ENCODE results near the gene FAM20B. TPM values are rescaled to one million over a fixed set of nuclear protein-coding genes. Genes with fewer than 3 reads are reported as not detected.

The FAM20B gene
- total and polyA plus RNA-seq, 2 of the 13 experiments (the other 11 are each of a cell fraction or from before 2014, with no cell fraction given): 13.8 to 26.9 TPM

- no peak overlapping the region for H2AFZ ChIP-seq (ENCODE audit: low read length)
- no peaks in the 10 kb centered on the region for H4K20me1 ChIP-seq (ENCODE audit: insufficient read depth, low read length)
- no peak overlapping the region for H3K4me3 ChIP-seq (replicated peaks in 1 of 3; ENCODE audit: insufficient read depth in 1 of 3, low read depth in 2 of 3, low read length in 3 of 3)
- no peaks in the 10 kb centered on the region for H3K27me3 ChIP-seq (ENCODE audit: control insufficient read depth in 1 of 2, insufficient read depth in 2 of 2, low read length in 2 of 2)
- no peaks in the 10 kb centered on the region for H3K9me3 ChIP-seq (ENCODE audit: low read length)
- intact Hi-C loops (cut with micrococcal nuclease; ENCODE audit: unreplicated experiment): no loop called here
- CTCF ChIA-PET (ENCODE audit: low intra/inter-chr PET ratio, low total read pairs): no interaction called here
- DNase-seq (ENCODE audit: low spot score): no peak
- H3K79me2 ChIP-seq (ENCODE audit: insufficient read depth, low read length): no peaks in the 10 kb centered on the region
- peaks cover 9 to 70% of the 10 kb centered on the region in 2 experiments for H3K36me3 ChIP-seq (replicated peaks in 1 of 2; ENCODE audit: control insufficient read depth in 1 of 2, insufficient read depth in 2 of 2, low read length in 2 of 2)
- BruUV-seq (replicated peaks): no TSS peak
- POLR2A ChIA-PET: no interaction called here
- TF ChIP-seq ZNF678 (CRISPR knock-in tag; IDR thresholded peaks at IDR 0.05) (no peak), FOXO4 (CRISPR knock-in tag; conservative IDR thresholded peaks at IDR 0.05) (no peak), ARHGAP35 (CRISPR knock-in tag; IDR thresholded peaks at IDR 0.05; ENCODE audit: borderline replicate concordance) (no peak), ZBTB37 (CRISPR knock-in tag; IDR thresholded peaks at IDR 0.05) (no peak), ZNF782 (CRISPR knock-in tag; IDR thresholded peaks at IDR 0.05; ENCODE audit: borderline replicate concordance) (no peak), ZFP36 (IDR thresholded peaks at IDR 0.05; ENCODE audit: borderline replicate concordance, low read depth, low read length, partially characterized antibody) (no peak), IKZF4 (CRISPR knock-in tag; IDR thresholded peaks at IDR 0.05; ENCODE audit: borderline replicate concordance, low read depth, not compliant biosample characterization) (no peak), ETS1 (CRISPR knock-in tag; IDR thresholded peaks at IDR 0.05) (no peak)
- TF ChIP-seq, protein P1, sequence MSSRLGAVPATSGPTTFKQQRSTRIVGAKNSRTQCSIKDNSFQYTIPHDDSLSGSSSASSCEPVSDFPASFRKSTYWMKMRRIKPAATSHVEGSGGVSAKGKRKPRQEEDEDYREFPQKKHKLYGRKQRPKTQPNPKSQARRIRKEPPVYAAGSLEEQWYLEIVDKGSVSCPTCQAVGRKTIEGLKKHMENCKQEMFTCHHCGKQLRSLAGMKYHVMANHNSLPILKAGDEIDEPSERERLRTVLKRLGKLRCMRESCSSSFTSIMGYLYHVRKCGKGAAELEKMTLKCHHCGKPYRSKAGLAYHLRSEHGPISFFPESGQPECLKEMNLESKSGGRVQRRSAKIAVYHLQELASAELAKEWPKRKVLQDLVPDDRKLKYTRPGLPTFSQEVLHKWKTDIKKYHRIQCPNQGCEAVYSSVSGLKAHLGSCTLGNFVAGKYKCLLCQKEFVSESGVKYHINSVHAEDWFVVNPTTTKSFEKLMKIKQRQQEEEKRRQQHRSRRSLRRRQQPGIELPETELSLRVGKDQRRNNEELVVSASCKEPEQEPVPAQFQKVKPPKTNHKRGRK (CRISPR knock-in tag; IDR thresholded peaks at IDR 0.05): no peak
- TF ChIP-seq, protein P2, sequence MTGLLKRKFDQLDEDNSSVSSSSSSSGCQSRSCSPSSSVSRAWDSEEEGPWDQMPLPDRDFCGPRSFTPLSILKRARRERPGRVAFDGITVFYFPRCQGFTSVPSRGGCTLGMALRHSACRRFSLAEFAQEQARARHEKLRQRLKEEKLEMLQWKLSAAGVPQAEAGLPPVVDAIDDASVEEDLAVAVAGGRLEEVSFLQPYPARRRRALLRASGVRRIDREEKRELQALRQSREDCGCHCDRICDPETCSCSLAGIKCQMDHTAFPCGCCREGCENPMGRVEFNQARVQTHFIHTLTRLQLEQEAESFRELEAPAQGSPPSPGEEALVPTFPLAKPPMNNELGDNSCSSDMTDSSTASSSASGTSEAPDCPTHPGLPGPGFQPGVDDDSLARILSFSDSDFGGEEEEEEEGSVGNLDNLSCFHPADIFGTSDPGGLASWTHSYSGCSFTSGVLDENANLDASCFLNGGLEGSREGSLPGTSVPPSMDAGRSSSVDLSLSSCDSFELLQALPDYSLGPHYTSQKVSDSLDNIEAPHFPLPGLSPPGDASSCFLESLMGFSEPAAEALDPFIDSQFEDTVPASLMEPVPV (CRISPR knock-in tag; IDR thresholded peaks at IDR 0.05): no peak
- no peak overlapping the region for H3K27ac ChIP-seq (ENCODE audit: extremely low read length, insufficient read depth, low read length)
- no peak for ATAC-seq
- WGBS (ENCODE audit: low lambda C conversion rate): 96% methylated on average over 3 of the region's 3 CpGs
- no peak for FAIRE-seq
- H3K4me2 ChIP-seq (ENCODE audit: low read depth, low read length): no peak overlapping the region
- in situ Hi-C loops (cut with HindIII; ENCODE audit: extremely low pct_ligation_motif_present, low pct_unique_long_range_greater_than_20kb): no loop called here
- peaks cover 10% of the 10 kb centered on the region; the same call in 1 of the 2 replicates for H3K4me1 ChIP-seq (ENCODE audit: insufficient read depth, low read length)
- H3K9ac ChIP-seq (ENCODE audit: insufficient read depth, low read depth, low read length): no peak overlapping the region
Measured at GRCh38 chr1:179115181-179115580, 89.5 kb downstream of the FAM20B start.
